Subcutaneous adipose tissue (tissue), 4 donors: Measurements from ENCODE around the gene DRC1. TPM values are rescaled to one million over a fixed set of nuclear protein-coding genes. Genes with fewer than 3 reads are reported as not detected.

Experiments
- total RNA-seq, 4 donors: library from RNA; depleted of rRNA; stranded (reverse); fragments of >200 nt; gene quantifications; one replicate each; pipeline ENCODE4 v1.1.0, GENCODE V29; 2016
- TF ChIP-seq, protein P1 (sequence below): fragments of 450-650 bp; IDR thresholded peaks from one replicate; pipeline ENCODE4 v1.5.1; 2016; ENCODE audit warnings: low read depth, mild to moderate bottlenecking, control low read depth, antibody characterized with exemption, moderate library complexity

DRC1 gene
- total RNA-seq, 4 donors from 2014 or later: not detected

DNA sequence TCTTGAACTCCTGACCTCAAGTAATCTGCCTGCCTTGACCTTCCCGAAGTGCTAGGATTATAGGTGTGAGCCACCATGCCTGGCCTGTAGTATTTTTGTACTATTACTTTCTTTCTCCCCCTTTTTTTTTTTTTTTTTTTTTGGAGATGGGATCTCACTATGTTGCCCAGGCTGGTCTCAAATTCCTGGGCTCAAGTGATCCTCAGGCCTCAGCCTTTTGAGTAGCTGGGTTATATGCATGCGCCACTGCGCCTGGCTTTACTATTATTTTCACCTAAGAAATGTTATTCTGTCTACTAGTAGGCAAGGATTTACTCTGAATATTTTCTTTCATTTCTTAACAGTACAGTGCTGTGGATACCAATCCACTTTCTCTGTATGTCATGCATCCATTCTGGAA, 37.8 kb upstream of the DRC1 start:
- TF ChIP-seq, protein P1, sequence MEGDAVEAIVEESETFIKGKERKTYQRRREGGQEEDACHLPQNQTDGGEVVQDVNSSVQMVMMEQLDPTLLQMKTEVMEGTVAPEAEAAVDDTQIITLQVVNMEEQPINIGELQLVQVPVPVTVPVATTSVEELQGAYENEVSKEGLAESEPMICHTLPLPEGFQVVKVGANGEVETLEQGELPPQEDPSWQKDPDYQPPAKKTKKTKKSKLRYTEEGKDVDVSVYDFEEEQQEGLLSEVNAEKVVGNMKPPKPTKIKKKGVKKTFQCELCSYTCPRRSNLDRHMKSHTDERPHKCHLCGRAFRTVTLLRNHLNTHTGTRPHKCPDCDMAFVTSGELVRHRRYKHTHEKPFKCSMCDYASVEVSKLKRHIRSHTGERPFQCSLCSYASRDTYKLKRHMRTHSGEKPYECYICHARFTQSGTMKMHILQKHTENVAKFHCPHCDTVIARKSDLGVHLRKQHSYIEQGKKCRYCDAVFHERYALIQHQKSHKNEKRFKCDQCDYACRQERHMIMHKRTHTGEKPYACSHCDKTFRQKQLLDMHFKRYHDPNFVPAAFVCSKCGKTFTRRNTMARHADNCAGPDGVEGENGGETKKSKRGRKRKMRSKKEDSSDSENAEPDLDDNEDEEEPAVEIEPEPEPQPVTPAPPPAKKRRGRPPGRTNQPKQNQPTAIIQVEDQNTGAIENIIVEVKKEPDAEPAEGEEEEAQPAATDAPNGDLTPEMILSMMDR: no peak

DNA sequence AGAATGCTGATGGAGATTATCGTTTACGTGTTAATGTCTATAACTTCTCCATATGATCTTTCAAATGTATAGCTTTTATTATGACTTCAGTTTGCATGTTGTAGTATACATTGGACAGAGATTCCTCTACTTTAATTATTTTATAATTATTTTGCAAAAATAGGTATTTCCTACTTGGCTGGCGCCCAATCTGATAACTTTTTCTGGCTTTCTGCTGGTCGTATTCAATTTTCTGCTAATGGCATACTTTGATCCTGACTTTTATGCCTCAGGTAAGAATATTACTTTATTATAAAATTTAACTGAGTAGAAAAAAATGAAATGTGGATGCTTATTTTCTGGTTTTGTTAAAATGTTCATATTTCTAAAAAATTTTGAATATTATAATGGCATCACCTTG, 37.1 kb upstream of the DRC1 start:
- TF ChIP-seq, protein P1: no peak

DNA sequence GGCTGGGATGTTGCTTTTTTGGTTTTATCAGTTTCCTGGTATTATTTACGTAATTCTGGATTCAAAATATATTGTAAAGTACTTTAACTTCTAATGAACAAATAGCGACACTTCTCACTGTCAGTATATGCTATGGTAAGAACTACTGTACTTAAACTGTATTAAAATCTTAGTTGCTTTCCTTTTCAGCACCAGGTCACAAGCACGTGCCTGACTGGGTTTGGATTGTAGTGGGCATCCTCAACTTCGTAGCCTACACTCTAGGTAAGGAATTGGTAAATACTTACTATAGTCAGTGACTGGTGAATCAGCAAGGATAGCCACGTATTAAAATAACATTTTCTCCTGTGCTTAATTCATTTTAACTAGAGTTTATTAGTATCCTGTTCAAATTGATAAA, 34.8 kb upstream of the DRC1 start:
- TF ChIP-seq, protein P1: no peak

DNA sequence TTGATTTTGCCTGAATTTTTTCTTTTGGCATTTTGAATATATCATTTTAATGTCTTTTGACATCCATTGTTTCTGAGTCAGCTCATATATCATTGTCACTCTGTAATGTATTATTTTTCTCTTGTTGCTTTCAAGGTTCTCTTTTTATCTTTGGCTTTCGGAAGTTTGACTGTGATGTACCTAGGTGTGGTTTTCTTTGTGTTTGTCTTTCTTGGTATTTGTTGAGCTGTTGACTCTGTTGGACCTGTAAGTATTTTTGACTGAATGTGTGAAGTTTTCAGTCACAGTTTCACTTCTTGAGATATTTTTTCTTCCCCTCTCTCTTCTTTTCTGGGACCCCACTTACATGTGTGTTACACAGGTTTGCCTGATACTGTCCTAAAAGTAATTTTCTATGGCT, 24.9 kb upstream of the DRC1 start:
- TF ChIP-seq, protein P1: no peak

DNA sequence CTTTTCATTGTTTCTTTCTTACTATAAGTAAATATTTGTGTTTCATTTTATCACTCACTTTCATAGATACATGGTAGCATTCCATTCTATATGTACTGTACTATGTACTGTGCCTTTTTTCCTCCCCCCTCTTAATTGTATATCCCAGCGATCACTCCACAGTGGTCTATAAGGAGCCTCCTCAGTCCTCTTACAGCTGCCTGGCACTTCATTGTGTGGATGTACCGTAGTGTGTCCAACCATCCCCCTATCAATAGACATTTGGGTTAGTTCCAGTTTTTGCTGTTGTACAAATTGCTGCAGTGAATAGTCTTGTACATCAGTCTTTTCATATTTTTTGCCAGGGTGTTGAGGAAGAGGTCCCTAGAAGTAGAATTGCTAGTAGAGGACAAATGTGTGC, 21.4 kb upstream of the DRC1 start:
- TF ChIP-seq, protein P1: no peak

DNA sequence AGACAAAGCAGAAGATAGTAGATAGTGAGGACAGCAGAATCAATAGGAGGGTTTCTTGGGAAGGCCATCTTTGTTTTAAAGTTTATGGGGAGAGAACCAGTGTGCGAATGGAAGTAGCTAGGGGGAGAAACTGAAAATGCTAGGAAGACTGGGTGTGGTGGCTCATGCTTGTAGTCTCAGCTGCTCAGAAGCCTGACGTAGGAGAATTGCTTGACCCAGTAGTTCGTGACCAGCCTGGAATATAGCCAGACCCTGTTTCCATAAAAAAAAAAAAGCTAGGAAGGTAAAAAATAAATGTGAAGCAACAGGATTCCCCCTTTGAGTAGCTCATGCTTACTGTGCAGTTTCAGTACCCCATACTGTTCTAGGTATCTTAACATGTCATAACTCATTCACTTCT, 19.2 kb upstream of the DRC1 start:
- TF ChIP-seq, protein P1: no peak

DNA sequence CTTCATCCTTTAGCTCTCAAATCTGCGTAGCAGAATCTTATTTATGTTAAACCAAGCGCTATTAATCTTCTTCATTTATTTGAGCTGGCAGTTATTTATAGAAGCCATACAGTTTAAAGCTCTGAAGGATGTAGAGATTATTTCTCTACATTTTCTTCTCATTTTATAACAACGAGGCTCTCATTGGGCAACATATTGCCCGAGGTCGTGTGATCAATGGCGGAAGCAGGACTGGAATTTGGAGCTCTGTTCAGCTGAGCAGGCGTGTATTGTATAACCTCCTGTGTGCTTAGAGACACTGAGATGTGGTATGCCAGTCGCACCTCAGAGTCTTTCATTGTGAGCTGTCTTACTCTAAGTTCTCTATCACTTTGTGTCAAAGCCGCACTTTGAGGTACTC, 17.5 kb upstream of the DRC1 start:
- TF ChIP-seq, protein P1: no peak

DNA sequence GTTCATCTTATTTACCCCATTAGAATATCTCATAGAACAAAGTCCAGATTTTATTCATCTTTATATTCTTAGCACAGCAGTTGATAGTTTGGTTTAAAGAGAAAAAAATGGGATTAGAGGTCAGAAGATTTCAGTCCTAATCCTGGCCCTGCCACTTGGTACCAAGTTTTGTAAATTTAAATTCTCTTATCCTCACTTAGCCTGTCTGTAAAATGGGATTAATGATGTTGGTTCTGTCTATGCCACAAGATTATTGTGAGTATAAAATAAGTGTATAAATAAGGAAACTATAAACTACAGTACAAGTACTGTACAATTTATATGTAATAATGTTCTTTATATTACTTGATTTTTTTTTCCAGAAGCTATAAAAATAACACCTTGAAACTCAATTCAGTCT, 17.1 kb upstream of the DRC1 start:
- TF ChIP-seq, protein P1: no peak
